Embryonic facial prominence (tissue), 1 donor: ENCODE measurements around the gene SHB.
A peak's percentile ranks its signal among the peaks of the same experiment; 100 is the strongest.

Experiments
- DNase-seq: peaks from one replicate; pipeline ENCODE4 v3.0.0-alpha.2; 2016; ENCODE audit errors: extremely low spot score

The SHB gene

DNA sequence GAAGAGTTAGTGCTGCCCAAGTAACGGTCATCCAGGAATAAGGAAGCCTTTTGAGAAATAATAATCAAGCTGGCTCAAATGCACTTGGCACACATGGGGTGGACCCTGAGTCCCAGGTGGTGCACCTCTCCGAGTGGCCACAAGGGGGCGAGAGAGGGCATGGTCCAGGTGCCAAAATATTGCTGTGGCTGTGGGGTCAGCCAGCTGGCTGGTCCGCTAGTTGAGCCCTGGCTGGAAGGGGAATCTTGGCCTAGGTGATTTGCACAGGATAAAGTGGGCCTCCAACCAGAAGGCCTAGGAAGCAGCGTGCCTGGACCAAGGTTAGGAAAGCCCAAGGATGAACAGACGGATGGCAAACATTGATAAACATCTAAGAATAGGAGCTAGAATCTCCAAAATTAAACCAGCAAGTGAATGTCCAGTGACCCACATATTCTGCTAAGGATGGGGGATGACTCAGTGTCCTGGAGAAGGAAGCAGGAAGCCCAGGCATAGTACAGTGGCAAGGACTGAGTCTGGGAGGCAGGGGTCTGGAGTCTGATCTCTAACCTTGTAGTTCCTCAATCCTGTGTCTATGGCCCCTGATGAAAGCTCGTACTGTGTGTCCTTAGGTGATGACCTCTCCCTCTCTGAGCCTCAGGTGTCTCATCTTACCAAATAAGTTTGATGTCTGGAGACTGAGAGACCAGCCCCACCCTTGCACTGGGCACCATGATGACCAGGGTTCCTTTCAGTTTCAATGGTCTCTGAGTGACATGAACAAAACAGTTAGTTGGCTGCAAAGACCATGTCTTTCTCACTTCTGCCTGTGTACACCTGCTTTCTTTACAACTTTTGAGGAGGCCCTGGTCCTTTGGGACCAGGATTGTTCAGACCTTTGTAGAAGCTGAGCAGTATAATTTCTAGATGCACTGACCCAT, 19.2 kb upstream of the SHB start:
- no peak for DNase-seq

DNA sequence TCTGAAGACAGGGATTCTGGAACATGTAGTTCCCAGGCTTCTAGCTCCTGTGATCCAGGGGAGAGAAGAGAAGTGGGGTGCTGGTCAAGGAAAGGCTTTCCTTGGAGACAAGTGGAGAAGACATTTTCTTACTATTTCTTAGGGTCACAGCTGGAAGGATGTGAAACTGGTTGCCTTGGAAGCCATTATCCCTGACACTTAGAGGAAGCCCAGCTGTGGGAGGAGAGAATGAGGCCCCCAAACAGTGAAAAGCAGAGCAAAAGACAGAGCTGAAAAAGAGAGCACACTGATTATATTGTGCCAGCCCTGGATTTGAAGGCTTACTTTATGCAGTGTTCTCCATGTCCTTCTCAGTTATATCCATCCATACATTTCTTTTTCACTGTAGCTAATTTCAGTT, 17.5 kb upstream of the SHB start:
- no peak for DNase-seq

DNA sequence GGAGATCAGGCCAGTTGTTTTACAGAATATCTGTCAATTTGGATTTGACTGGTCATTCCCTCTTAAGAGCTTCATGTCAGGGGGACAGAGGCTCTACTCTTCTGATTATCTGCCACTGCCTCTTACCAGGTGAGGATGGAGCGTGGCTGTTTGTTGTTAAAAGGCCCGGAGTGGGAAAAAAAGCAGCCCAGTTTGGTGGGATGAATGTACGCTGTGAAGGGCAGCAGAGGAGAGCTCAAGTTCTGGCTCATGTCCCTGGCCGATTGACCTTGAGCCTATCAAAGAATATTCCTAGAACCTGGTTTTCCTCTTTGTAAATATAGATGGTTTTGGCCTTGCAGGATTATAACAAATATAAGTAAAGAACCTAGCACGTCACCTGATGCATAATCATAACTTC, 16.3 kb upstream of the SHB start:
- DNase-seq, result no peak

DNA sequence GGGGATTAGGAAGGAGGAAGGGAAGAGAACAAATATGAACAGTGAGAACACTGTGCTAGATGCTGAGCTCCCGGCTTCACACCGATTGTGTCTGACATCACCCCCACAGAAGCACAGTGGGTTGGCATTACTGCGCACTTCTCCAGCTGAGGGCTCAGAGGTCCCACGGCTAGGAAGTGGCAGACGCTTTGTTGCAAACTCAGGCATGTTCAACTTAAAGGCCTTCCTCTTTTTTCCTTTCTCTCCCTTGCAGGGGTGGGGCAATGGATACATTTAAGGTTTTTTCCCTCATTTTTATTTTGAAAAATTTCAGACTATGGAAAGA, 15.5 kb upstream of the SHB start:
- no peak for DNase-seq

DNA sequence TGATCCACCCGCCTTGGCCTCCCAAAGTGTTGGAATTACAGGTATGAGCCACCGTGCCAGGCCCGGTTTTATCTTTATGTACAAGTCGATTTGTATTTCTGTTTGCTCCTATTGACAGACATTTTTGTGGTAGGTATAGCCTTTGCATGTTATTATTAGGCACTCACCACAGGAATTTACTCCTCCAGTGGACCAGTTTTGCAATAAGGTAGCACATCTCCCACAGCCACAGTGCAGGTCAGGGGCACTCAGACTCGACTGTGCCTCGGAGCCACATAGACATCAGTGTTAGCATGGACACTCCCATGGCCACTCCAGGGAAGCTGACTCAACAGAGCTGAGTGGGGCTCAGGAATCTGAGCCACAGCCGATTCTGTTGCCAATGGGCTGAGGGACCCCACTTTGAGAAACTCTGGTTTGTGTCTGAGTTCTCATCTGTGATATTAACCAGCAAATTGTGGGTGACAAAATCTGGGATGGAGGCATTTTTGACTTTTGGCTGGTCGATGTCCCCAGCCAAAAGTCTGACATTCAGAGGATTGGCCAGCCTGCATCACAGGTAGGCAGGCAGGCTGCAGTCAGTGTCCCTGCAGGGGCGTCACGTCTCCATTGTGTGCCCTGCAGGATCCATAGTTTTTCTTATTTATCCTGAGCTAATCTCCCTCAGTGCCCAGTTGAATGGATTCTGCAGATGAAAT, 15.0 kb upstream of the SHB start:
- DNase-seq, result no peak

DNA sequence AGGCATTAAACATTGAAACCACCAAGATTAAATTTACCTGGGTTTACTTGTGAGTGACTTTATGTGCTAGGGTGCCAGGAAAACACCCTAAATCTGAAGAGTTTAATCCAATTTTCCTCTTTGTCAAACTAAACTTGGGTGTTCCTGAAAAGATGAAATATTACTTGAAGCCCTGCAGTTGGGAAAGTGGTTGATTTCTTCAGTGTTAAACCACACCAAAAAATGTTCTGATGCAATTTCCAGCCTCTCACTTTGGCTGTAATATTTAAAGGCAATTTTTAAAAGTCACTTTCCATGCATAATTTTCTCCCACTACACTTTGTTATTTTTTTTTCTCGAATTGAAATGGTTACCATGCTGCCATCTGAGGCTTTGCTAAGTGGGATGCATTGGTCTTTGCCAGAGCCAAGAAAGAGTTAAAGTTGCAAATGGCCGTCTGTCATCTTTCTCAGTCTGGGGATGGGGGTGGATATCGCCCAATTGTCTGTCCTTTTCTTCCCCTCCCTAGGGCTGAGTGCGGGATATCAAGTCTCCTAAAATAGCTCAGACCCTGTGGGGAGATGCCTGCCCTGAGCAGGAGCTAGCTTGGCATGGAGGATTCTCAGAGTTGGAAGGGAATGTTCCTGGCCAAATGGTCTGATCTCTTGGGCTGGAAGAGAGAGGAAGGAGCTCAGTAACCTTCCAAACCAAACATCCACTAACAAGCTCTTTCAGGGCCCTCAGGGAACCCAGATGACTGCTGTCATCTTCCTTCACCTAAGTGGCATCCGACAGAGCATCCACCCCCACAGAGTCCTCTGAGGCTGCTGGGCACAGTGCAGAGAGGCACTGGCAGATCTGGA, 13.6 kb upstream of the SHB start:
- DNase-seq, result no peak

DNA sequence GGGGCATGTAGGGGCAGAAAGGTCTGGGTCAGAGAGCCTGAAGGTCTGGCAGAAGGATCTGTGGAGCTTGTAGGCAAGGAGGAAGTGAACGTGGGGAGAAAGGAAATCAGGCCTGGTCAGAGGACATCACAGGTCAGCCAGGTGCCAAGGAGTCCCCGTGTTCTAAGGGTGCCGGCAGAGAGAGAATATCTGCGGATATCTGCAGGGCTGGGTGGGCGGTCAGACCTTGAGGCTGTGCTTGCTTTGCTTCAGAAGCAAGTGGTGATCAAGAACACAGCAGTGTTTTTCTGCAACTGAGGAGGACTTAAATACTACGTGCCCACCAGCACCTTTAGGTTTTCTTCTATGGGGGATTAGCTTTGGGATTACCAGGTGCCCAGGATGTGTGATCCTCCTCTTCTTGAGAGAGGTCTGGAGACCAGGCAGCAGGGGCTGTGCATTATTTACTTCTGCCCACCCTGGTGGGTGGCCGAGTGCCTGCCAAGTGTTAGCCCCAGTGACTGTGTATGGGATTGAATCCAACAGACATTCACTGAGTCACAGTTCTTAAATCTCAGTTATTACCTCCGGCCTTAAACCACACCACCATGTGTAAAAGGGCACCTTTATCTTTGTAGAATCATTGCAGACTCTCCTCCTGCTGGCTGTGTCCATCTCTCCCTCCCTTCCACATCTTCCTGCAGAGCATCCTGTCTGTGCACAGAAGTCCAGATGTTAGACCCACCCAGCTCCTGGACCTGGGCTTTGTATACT, 12.5 kb upstream of the SHB start:
- DNase-seq, result no peak

DNA sequence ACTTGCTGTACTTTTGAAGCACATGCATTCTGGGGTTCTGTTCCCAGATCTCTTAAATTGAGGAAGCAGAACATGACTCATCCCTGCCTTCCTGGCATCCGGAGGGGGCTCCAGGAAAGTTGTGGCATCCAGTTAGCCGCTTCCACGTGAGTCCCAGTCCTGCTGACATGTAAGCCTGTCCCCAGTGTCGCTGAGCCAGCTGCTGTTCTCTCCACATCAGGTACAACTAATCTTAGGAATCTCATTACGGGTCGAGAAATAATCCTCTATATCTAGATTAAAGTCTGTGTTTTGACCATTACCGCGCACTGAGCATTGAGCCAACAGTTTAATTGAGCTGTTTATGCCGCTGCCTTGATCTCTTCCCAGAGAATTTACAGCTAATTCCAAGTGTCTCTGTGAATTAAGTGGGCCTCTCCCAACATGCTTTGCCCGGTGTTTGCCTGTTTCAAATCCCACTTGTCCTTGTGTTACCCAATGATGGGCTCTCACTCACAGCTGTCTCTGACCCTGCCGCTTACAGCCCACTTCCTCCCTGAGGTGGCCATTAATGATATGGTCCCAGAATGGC, 10.5 kb upstream of the SHB start:
- DNase-seq, result no peak

DNA sequence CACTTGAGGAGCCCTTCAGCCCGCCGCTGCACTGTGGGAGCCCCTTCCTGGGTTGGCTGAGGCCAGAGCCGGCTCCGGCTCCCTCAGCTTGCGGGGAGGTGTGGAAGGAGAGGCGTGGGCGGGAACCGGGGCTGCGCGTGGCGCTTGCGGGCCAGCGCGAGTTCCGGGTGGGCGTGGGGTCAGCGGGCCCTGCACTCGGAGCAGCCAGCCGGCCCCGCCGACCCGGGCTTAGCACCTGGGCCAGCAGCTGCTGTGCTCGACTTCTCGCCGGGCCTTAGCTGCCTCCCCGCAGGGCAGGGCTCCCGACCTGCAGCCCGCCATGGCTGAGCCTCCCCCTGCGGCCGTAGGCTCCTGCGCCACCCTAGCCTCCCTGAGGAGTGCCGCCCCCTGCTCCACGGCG, 6.2 kb upstream of the SHB start:
- no peak for DNase-seq

DNA sequence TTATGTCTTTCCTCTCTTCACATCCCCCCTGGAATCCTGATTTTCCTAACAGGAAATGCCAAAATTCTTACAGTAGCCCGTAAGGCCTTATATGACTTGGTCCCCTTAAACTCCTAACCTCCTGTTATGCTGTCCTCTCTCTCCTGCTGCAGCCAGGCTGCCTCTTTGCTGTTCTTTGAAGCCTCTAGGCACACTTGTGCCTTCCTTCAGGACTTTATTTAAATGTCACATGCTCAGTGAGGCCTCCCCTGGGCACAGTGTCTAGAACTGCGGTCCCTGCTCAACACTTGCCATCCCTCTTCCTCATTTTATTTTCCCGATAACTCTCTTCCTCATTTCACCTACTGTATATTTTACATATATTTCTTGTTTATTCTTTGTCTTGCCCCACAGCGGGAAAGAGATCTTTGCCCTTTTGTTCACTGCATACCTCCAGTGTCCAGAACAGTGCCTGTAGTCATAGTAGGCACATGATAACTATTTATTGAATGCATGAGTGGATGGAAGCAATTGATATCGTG, 5.5 kb upstream of the SHB start:
- no peak for DNase-seq

DNA sequence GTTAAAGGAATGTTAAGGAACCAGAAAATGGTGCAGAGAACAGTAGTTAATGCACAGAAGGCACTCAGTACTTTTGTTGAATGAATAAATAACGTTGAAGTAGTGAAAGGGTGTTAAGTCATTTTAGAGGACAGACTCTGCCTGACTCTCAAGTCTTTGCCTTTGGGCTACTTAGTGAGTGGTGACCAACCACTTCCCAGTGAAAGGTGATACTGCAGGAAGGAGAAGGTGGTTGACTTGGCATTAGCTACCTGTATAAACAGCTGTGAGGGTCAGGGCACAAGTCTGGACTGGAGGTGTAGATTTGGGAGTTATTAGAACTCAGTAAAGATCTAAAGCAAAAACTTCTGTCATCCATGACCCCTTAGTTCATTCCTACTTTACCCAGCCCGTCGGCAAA, 4.9 kb upstream of the SHB start:
- DNase-seq, result no peak

DNA sequence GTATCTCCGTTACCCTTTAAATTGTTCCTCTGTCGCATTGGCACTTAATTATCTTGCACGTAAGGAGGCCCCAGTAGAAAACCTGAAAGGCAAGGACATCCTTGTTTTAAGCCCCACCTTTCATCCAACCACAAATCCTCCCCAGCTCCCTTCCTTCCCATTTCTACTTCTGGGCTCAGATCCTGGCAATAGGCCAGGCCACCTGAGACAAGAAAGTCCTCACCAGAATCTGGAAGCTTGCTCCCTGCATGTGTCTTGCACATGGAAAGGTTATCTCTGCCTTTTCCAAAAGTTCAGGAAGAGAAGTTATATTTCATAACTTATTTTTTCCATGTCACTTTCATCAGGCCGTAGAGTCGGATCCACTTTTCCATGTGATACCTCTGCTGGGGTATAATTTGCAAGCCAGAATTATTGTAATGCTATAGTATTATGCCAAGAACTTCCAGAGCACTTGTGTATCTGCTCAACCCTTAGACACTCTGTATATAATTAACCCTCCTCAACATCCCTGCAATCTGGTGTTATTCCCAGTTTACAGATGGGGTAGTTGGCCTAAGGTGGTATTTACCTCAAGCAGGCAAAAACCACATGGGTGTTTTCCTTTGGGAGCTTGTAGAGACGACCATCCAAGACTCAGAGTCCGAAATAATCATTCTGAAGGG, 2.6 kb upstream of the SHB start:
- DNase-seq, result no peak

DNA sequence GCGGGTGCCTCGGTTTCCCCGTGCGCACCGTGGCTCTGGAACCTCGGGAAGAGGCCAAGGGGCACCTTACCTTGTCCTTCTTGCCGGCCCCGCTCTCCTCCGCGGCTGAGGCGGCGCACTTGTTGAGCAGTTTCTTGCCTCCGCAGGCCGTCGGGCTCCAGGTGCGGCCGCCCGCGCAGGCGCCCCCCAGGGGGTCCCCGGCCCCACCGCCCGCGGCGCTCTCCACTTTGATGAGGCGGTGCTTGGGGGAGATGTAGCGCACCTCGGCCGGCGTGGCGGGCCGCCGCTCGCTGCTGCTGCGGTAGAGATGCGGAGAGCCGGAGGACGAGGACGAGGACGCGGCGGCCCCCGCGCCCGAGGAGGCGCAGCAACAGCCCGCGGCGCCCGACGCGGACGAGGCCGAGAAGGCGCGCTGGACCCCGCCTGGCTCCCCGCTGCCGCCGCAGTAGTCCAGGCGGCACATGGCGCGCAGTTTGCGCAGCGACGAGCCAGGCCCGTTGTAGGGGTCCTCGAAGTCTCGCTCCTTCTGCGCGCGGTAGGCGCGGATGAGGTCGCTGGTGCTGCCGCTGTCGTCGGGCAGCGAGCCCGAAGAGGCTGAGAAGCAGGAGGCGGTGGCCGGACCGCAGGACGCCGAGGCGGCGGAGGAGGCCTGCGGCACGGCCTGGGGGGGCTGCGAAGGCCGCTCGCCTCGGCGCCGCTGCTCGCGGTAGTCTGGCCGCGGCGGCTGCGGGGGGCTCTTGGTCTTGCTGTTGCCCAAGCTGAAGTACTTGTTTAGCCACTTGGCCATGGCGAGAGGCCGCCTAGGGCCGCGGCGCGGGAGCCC, 957 bp downstream of the SHB start:
- no peak for DNase-seq

DNA sequence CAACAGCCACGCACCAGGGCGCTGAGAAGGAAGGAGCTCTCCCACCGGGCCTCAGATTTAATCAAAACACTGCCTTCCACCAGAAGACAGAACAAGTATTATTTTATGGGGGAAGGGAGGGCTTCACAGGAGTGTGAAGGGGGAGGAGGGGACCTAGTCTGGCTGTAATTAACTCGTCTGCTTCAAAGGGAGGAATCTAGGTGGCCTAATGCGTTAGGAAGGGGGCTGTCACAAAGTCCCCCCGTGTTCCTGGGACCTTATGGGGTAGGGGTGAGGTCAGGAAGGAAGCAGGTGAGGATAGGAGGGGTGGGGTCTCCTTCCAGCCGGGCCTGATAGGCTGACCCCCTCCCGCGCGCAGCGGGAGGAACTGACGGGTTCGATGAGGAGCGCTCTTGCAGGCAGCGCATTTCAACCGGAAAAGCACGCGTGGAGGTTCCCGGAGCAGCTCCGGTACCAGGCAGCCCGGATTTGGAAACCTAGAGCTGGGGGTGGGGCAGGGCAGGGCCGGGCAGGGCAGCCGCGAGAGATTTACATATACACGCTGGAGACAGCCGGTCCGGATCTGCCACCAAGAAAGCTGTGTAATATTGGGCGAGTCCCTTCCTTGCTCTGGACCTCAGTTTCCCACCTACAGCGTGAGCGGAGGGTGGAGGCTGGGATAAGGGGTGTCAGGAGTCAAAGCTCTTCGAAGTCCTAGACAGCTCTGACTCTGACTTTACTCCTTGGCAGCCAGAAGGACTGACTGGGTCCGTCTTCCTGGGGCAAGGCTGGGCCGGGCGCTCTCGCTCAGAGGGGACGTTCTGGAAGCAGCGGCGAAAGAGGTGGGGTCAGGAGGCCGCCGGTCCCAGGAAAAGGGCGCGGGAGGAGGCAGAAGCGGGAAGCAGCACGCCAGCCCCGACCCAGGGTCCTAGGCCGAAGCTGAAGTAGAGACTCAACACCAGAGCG, 1.8 kb downstream of the SHB start:
- DNase-seq, result no peak

DNA sequence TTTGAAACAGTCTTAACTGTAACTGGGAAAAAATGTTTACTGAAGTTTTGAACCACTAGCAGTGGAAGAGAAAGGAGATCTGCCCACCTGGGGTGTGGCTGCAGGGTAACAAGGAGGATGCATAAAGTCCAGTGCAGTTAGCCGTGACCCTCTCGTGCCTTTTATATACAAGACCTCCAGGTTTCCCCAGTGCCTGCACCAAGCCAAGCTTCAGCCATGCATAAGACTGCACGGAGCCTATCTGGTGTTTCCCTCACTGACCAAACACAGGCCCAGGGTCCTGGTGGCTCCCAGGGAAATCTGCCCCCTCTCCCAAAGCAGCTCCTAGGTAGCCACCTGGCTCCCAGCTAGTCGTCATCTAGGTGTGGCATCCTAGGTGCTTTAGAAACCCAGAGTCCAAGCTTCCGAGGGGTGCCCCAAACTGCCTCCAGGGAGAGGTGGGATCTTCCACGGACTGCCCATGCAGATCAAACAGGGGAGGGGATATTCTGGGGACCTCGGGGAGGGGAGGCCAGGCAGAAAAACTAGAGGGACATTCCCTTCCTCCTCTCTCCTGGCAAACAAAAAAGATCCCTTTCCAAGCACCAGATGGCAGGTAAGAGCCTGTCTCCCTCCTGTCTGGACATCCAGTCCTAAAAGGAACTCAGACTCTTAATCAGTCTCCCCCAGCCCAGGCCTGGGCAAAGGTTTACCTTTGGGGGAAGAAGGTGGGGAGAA, 2.7 kb downstream of the SHB start:
- DNase-seq, result peak; percentile 20

DNA sequence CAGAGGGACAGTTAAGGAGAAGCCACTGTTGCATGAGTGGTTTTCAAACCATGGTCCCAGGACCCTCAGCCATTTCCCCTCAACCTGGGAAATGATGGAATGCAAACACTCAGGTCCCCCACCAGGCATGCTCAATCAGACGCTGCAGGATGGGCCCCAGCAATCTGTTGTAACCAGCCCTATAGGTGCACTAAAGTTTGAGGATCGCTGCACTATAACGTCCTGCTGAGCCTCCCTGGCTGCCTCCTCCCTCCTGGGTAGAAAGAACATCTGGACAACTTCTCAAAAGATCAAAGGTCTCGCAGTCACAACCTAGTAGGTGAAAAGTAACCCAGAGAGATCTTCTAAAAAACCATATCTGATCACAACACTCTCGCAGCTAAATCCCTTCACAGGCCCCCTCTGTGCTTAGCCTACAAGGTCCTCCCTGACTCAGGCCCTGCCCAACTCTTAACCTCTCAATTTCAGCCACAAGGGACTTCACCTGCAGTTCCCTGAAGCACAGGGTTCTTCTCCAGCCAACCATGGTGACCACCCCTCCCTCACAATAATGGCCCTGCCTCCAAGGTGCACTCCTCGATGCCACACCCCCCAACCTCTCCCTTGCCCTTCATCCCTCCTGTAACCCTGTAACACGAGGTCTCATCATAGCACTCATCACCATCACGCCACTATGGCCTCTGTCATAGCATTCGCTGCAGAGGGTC, 3.5 kb downstream of the SHB start:
- DNase-seq, result no peak

DNA sequence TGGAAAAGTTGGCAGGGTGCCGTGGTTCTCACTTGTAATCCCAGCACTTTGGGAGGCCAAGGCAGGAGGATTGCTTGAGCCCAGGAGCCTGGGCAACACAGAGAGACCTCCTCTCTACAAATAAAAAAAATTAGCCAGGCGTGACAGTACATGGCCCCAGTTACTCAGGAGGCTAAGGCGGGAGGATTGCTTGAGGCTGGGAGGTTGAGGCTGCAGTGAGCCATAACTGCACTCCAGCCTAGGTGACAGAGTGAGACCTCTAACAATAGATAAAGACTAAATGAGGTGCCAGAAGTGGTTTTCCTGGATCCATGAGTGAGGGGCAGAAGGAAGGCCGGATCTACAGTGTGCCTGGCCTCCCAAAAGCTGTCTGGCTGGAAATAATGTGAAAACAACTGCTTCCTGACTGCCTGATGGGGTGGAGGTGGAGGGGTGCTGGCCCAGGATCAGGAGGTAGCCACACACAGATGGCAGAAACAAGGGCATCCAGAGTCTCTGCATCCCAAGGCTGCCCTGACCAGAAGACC, 4.1 kb downstream of the SHB start:
- no peak for DNase-seq
